Measurements from ENCODE around the gene PPARG. TPM values are rescaled to one million over a fixed set of nuclear protein-coding genes. Genes with fewer than 3 reads are reported as not detected.
A peak's percentile ranks its signal among the peaks of the same experiment; 100 is the strongest.

PPARG gene
- total and polyA plus RNA-seq, 9 donors: 12.8 to 53.6 (median 32.4) TPM

GRCh38 chr3:12345141-12345561, 56.3 kb downstream of the PPARG start:
- no peak for DNase-seq
- no peaks in the 10 kb centered on the region for H3K9me3 ChIP-seq
- H3K27me3 ChIP-seq: no peaks in the 10 kb centered on the region
- WGBS, 3 donors: 27 to 42% (median 28%) methylated on average over 5 of the region's 5 CpGs
- no peak for TF ChIP-seq EP300 (IDR thresholded peaks at IDR 0.05)
- TF ChIP-seq CTCF (IDR thresholded peaks at IDR 0.05): no peak
- TF ChIP-seq POLR2A (IDR thresholded peaks at IDR 0.05): no peak
- no peaks in the 10 kb centered on the region for H3K36me3 ChIP-seq
- intact Hi-C loops (cut with DNase I): no loop called here
- H3K27ac ChIP-seq: no peak overlapping the region
- peaks cover 3% of the 10 kb centered on the region for H3K4me1 ChIP-seq (ENCODE audit: insufficient read depth)
- no peak overlapping the region for H3K4me3 ChIP-seq

- Histone ChIP-seq H3K9me3 (no peaks in the 10 kb centered on the region), H3K4me1 (ENCODE audit: insufficient read depth) (peaks cover 6% of the 10 kb centered on the region), H3K27ac (no peak overlapping the region), H3K27me3 (no peaks in the 10 kb centered on the region), H3K4me3 (no peak overlapping the region), H3K36me3 (no peaks in the 10 kb centered on the region)
- no peak for DNase-seq
- intact Hi-C loops (cut with DNase I): no loop called here
- 95 to 97% (median 96%) methylated on average over 8 of the region's 8 CpGs for WGBS, 3 donors
- no peak for TF ChIP-seq POLR2A (IDR thresholded peaks at IDR 0.05)
- TF ChIP-seq EP300 (IDR thresholded peaks at IDR 0.05): no peak
- TF ChIP-seq CTCF (IDR thresholded peaks at IDR 0.05): no peak
Measured at GRCh38 chr3:12345584-12346494, 57.0 kb downstream of the PPARG start.

- 88 to 94% (median 94%) methylated on average over 3 of the region's 3 CpGs for WGBS, 3 donors
- H3K27ac ChIP-seq: no peak overlapping the region
- H3K27me3 ChIP-seq: no peaks in the 10 kb centered on the region
- H3K36me3 ChIP-seq: no peaks in the 10 kb centered on the region
- DNase-seq: no peak
- H3K4me3 ChIP-seq: no peak overlapping the region
- H3K4me1 ChIP-seq (ENCODE audit: insufficient read depth): peaks cover 10% of the 10 kb centered on the region
- TF ChIP-seq EP300 (IDR thresholded peaks at IDR 0.05) (no peak), CTCF (IDR thresholded peaks at IDR 0.05) (no peak), POLR2A (IDR thresholded peaks at IDR 0.05) (no peak)
- H3K9me3 ChIP-seq: no peaks in the 10 kb centered on the region
- intact Hi-C loops (cut with DNase I): no loop called here
Measured at GRCh38 chr3:12347301-12347700, 58.4 kb downstream of the PPARG start.

- intact Hi-C loops (cut with DNase I): no loop called here
- peak; percentile 42 to 57 (median 48) for DNase-seq
- WGBS, 3 donors: 12 to 23% (median 17%) methylated on average over 9 of the region's 9 CpGs
- H3K9me3 ChIP-seq: no peaks in the 10 kb centered on the region
- H3K27me3 ChIP-seq: no peaks in the 10 kb centered on the region
- peaks cover 14% of the 10 kb centered on the region for H3K4me1 ChIP-seq (ENCODE audit: insufficient read depth)
- H3K27ac ChIP-seq: peak overlapping the region in 1 of 2 donors; percentile 42
- no peak overlapping the region for H3K4me3 ChIP-seq
- no peaks in the 10 kb centered on the region for H3K36me3 ChIP-seq
- TF ChIP-seq POLR2A (IDR thresholded peaks at IDR 0.05): no peak
- TF ChIP-seq CTCF (IDR thresholded peaks at IDR 0.05): no peak
- TF ChIP-seq EP300 (IDR thresholded peaks at IDR 0.05): no peak
Measured at GRCh38 chr3:12349895-12350811, 61.3 kb downstream of the PPARG start.
